Measurements from ENCODE around the gene LPP. TPM values are rescaled to one million over a fixed set of nuclear protein-coding genes. Genes with fewer than 3 reads are reported as not detected.

Gene LPP
- total RNA-seq, 6 donors from 2014 or later, result 86.0 to 196 (median 160) TPM

DNA sequence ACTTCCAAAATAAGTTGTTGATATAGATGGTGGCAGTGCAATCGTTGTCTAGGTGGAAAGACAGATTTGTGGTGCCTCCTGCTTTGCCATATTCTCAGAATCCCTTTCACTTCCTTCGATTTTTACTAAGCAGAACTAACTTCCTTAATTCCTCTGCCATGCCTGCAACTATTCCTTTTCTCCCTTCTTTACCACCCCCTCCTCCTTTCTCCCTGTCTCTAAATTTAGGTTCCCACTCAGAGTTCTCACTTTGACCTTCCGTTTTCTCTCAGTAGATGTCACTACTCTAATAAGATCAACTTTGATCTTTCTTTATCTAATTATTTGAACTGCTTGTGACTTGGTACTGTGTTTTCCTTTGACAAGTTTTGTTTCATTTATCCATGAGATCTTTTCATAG is 351.2 kb downstream of the LPP start:
- 47 to 54% methylated on average over 3 of the region's 3 CpGs for WGBS, 2 donors
- H3K4me1 ChIP-seq, result peaks cover 7 to 15% (median 13%) of the 10 kb centered on the region in 4 donors
- no peak for TF ChIP-seq POLR2A (IDR thresholded peaks at IDR 0.05)
- TF ChIP-seq CTCF (IDR thresholded peaks at IDR 0.05), result no peak
- TF ChIP-seq POLR2AphosphoS5 (IDR thresholded peaks at IDR 0.05), result no peak
- no peak for TF ChIP-seq EP300 (IDR thresholded peaks at IDR 0.05)
- H3K4me3 ChIP-seq, result no peak overlapping the region
- no peak overlapping the region for H3K27ac ChIP-seq
- DNase-seq (no peak), ATAC-seq (ENCODE audit: low FRiP score in 2 of 2) (no peak)
- no peaks in the 10 kb centered on the region for H3K36me3 ChIP-seq
- H3K27me3 ChIP-seq, result no peaks in the 10 kb centered on the region
- H3K9me3 ChIP-seq, result peaks cover 7 to 12% (median 9%) of the 10 kb centered on the region in 4 donors

DNA sequence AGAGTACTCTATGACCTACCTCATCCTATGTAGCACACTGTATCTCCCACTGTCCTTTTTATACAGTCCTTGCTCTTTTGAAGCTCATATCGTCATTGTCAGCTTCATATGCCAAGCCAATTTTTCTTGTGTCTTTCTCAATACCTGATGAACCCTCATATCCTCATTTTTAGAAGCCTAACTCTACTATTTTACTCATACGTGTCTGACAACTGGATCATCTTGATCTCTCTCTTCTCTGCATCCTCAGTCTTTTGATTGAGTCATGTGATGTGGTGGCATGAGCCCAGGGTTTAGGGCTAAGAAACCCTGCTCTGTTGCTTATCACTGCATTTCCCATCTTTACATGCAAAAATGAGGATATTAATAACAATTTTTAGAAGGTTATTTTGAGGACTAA is 352.0 kb downstream of the LPP start:
- no peak overlapping the region for H3K27ac ChIP-seq
- WGBS, 2 donors, result 83 to 88% methylated on average over 2 of the region's 2 CpGs
- no peak for ATAC-seq (ENCODE audit: low FRiP score in 2 of 2)
- H3K9me3 ChIP-seq, result peaks cover 7 to 12% (median 9%) of the 10 kb centered on the region in 4 donors
- peaks cover 7 to 15% (median 13%) of the 10 kb centered on the region in 4 donors for H3K4me1 ChIP-seq
- H3K27me3 ChIP-seq, result no peaks in the 10 kb centered on the region
- H3K4me3 ChIP-seq, result no peak overlapping the region
- no peak for DNase-seq
- no peaks in the 10 kb centered on the region for H3K36me3 ChIP-seq
- TF ChIP-seq POLR2A (IDR thresholded peaks at IDR 0.05) (no peak), EP300 (IDR thresholded peaks at IDR 0.05) (no peak), POLR2AphosphoS5 (IDR thresholded peaks at IDR 0.05) (no peak), CTCF (IDR thresholded peaks at IDR 0.05) (no peak)

DNA sequence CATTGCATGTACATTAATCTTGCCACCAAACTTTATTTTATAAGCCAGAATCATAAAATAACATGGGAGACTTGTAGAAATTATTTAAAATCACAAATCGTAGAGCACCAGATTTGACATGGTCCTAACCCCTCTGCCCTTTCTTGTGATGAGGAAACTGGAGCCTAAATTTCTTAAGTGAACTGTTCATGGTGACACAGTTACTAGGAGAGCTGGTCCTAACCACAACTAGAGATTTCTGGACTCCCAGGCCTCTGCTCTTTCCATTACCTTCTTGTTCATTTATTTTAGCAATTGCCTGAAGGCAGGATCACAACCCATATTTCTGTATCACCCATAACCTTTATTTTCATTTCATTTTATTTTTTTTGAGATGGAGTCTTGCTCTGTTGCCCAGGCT is 352.5 kb downstream of the LPP start:
- H3K27ac ChIP-seq, result no peak overlapping the region
- H3K4me3 ChIP-seq, result no peak overlapping the region
- no peak for ATAC-seq (ENCODE audit: low FRiP score in 2 of 2)
- no peaks in the 10 kb centered on the region for H3K36me3 ChIP-seq
- 91 to 95% methylated on average over 1 of the region's 1 CpG for WGBS, 2 donors
- no peaks in the 10 kb centered on the region for H3K27me3 ChIP-seq
- TF ChIP-seq EP300 (IDR thresholded peaks at IDR 0.05), result no peak
- no peak for TF ChIP-seq POLR2AphosphoS5 (IDR thresholded peaks at IDR 0.05)
- no peak for TF ChIP-seq CTCF (IDR thresholded peaks at IDR 0.05)
- TF ChIP-seq POLR2A (IDR thresholded peaks at IDR 0.05), result no peak
- peaks cover 7 to 12% (median 9%) of the 10 kb centered on the region in 4 donors for H3K9me3 ChIP-seq
- peaks cover 7 to 15% (median 13%) of the 10 kb centered on the region in 4 donors for H3K4me1 ChIP-seq
- no peak for DNase-seq

DNA sequence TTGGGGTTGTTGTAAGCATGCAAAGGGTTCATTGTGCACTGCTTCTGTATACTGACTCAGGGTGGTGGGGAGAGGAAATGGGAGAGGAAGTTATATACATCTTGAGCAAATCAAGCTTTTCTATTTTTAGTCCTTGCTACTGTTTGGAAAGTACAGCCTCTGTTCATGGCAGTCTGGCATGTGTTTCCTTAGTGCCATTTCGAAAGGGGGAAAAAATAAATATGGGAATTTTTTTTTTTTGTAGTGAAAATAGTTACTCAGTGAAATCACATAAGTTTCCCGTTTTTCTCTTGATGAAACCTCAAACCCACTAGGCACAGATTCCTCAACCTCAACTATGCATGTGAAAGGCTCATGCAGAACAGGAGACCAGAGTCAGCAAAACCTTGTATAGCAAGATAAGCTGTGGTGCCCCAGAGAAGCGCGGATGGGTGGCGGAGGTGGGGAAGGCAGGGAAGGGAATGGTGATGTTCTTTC is 353.3 kb downstream of the LPP start:
- no peaks in the 10 kb centered on the region for H3K36me3 ChIP-seq
- WGBS, 2 donors, result 38 to 41% methylated on average over 5 of the region's 5 CpGs
- H3K9me3 ChIP-seq, result peaks cover 7 to 12% (median 9%) of the 10 kb centered on the region in 4 donors
- DNase-seq, result no peak
- H3K4me1 ChIP-seq, result peaks cover 7 to 15% (median 13%) of the 10 kb centered on the region in 4 donors
- peak overlapping the region in 2 of 4 donors; percentile 1 to 40 for H3K27ac ChIP-seq
- TF ChIP-seq POLR2A (IDR thresholded peaks at IDR 0.05) (no peak), EP300 (IDR thresholded peaks at IDR 0.05) (no peak), POLR2AphosphoS5 (IDR thresholded peaks at IDR 0.05) (no peak), CTCF (IDR thresholded peaks at IDR 0.05) (no peak)
- H3K27me3 ChIP-seq, result no peaks in the 10 kb centered on the region
- no peak overlapping the region for H3K4me3 ChIP-seq
- ATAC-seq (ENCODE audit: low FRiP score in 2 of 2), result peak; percentile 53 to 89

DNA sequence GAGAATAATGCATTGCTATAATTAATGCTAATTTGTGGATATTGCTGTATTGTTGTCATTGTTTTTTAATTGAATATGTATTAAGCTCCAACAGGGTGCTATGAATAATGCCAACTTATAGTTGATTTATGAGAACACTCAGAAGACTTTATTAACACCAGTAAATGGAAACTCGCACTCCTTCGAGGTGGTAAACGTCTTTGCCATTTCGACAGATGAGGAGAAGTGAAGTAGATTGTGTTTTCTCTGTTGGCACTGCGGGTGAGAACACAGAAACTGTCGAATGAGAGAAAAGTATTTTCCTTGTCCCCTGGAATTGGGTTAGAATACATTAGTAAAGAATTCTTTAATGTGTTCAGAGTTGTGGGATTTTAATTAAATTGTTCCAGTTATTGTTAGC is 354.5 kb downstream of the LPP start:
- DNase-seq (no peak), ATAC-seq (ENCODE audit: low FRiP score in 2 of 2) (no peak)
- Histone ChIP-seq H3K4me3 (no peak overlapping the region), H3K27ac (no peak overlapping the region), H3K9me3 (peaks cover 3 to 11% (median 7%) of the 10 kb centered on the region in 4 donors), H3K27me3 (no peaks in the 10 kb centered on the region), H3K4me1 (peaks cover 7 to 15% (median 13%) of the 10 kb centered on the region in 4 donors), H3K36me3 (no peaks in the 10 kb centered on the region)
- WGBS, 2 donors, result 93 to 95% methylated on average over 6 of the region's 6 CpGs
- TF ChIP-seq CTCF (IDR thresholded peaks at IDR 0.05) (no peak), POLR2AphosphoS5 (IDR thresholded peaks at IDR 0.05) (no peak), EP300 (IDR thresholded peaks at IDR 0.05) (no peak), POLR2A (IDR thresholded peaks at IDR 0.05) (no peak)
